Suprapubic skin (tissue), 4 donors: ENCODE results near the gene MIA2. TPM values are rescaled to one million over a fixed set of nuclear protein-coding genes. Genes with fewer than 3 reads are reported as not detected.

Source experiments
- DNase-seq, 2 donors: peaks; one replicate each; pipeline ENCODE4 v3.0.0-alpha.2; 2019; ENCODE audit warnings: low spot score in 2 of 2
- H3K27ac ChIP-seq: fragments of 200-600 bp; sonication (generic); one replicate; pipeline ENCODE4 v1.5.1; 2019
- H3K27me3 ChIP-seq: fragments of 200-600 bp; sonication (generic); one replicate; pipeline ENCODE4 v1.5.1; 2019
- H3K36me3 ChIP-seq: fragments of 200-600 bp; sonication (generic); one replicate; pipeline ENCODE4 v1.5.1; 2019
- H3K4me1 ChIP-seq: fragments of 200-600 bp; sonication (generic); one replicate; pipeline ENCODE4 v1.5.1; 2019
- H3K4me3 ChIP-seq: fragments of 200-600 bp; sonication (generic); one replicate; pipeline ENCODE4 v1.5.1; 2019; ENCODE audit warnings: mild to moderate bottlenecking
- H3K9me3 ChIP-seq: fragments of 200-600 bp; sonication (generic); one replicate; pipeline ENCODE4 v1.5.1; 2019
- EP300 ChIP-seq: sonication (generic); formaldehyde crosslinking; IDR thresholded peaks from one replicate; pipeline ENCODE4 v1.6.1; 2017; ENCODE audit warnings: antibody characterized with exemption
- POLR2A ChIP-seq, 2 donors: fragments of 450-650 bp; IDR thresholded peaks; one replicate each; pipeline ENCODE4 v1.6.1; 2017; ENCODE audit warnings: antibody characterized with exemption in 2 of 2, mild to moderate bottlenecking in 2 of 2, moderate library complexity in 2 of 2
- POLR2AphosphoS5 ChIP-seq, 3 donors: sonication (generic); formaldehyde crosslinking; IDR thresholded peaks; one replicate each; pipeline ENCODE4 v1.6.1; 2017; ENCODE audit warnings: antibody characterized with exemption in 3 of 3
- WGBS: methylation state at CpG from one replicate; pipeline ENCODE4 v1.1.5; 2018; 5-methylcytosine and 5-hydroxymethylcytosine counted together
- total RNA-seq, 4 donors: library from RNA; depleted of rRNA; stranded (reverse); fragments of >200 nt; gene quantifications; one replicate each; pipeline ENCODE4 v1.1.0, GENCODE V29; 2016
- TF ChIP-seq, protein P1 (sequence below), 2 donors: fragments of 200-600 bp in 1 of 2; fragments of 450-650 bp in 1 of 2; sonication (generic) in 1 of 2; IDR thresholded peaks; one replicate each; pipeline ENCODE4 v1.5.1; 2016 to 2019; ENCODE audit warnings: antibody characterized with exemption in 2 of 2, mild to moderate bottlenecking in 1 of 2, moderate library complexity in 1 of 2

Gene MIA2
- total RNA-seq, 4 donors from 2014 or later: 15.3 to 19.4 (median 18.0) TPM

DNA sequence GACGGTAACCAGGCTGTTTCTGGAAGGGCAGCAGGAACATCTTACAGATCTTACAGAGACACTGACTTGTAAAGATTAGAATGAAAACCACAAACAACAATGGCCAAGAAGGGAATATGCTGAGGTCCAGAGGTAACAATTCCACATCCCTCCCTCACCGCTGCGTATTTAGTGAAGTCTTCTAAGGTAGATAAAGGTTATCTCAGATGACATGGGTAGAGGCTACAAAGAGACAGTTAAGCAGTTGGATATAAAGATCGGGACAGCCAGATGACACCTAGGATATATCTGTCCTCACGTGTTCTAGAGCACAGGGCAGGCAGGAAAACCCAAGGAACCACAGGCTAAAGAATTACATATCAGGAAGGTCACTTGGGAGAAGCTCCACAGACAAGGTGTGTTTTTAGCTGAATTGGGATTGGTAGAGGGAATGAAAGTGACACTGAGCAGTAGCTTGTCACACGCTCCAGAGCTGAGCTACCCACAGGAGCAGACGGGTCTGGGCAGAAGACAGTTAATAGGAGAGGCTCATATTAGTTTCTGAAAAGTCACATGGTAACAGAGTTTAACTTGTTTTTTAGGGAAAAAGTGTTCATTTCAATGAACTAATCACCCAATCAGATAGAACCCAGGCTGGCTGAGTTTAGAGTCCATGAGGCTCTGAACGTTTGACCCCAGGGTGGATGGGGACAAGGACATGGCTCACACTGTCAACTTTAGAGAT, 83.3 kb downstream of the MIA2 start:
- Histone ChIP-seq H3K27me3 (no peaks in the 10 kb centered on the region), H3K4me1 (no peaks in the 10 kb centered on the region), H3K36me3 (peaks cover 40% of the 10 kb centered on the region), H3K27ac (no peak overlapping the region), H3K9me3 (no peaks in the 10 kb centered on the region), H3K4me3 (no peak overlapping the region)
- no peak for DNase-seq
- 91% methylated on average over 8 of the region's 8 CpGs for WGBS
- TF ChIP-seq, protein P1, sequence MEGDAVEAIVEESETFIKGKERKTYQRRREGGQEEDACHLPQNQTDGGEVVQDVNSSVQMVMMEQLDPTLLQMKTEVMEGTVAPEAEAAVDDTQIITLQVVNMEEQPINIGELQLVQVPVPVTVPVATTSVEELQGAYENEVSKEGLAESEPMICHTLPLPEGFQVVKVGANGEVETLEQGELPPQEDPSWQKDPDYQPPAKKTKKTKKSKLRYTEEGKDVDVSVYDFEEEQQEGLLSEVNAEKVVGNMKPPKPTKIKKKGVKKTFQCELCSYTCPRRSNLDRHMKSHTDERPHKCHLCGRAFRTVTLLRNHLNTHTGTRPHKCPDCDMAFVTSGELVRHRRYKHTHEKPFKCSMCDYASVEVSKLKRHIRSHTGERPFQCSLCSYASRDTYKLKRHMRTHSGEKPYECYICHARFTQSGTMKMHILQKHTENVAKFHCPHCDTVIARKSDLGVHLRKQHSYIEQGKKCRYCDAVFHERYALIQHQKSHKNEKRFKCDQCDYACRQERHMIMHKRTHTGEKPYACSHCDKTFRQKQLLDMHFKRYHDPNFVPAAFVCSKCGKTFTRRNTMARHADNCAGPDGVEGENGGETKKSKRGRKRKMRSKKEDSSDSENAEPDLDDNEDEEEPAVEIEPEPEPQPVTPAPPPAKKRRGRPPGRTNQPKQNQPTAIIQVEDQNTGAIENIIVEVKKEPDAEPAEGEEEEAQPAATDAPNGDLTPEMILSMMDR (IDR thresholded peaks at IDR 0.05): no peak
- TF ChIP-seq POLR2AphosphoS5 (IDR thresholded peaks at IDR 0.05) (no peak), POLR2A (IDR thresholded peaks at IDR 0.05) (no peak), EP300 (no peak)

DNA sequence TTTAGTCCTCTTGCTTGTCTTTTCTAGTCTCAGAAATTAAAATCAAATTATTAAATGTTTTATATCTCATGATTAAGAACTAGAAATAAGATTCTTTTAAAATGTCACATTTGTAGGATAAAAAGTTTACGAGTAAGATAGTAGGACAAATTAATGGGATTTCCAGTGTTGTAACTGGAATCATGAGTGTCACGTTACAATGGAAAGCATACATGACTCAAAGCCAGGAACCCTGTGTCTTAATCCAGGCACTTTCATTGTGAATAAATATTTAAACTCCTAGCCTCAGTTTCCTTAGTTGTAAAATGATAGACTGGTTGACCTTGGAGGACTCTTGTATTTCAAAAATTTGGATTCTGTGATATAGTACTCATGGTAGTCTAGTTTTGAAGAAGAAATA, 84.9 kb downstream of the MIA2 start:
- no peaks in the 10 kb centered on the region for H3K9me3 ChIP-seq
- no peak for DNase-seq
- no peak overlapping the region for H3K27ac ChIP-seq
- H3K36me3 ChIP-seq: peaks cover 43% of the 10 kb centered on the region
- no peak overlapping the region for H3K4me3 ChIP-seq
- H3K4me1 ChIP-seq: no peaks in the 10 kb centered on the region
- WGBS: 94% methylated on average over 2 of the region's 2 CpGs
- TF ChIP-seq, protein P1 (IDR thresholded peaks at IDR 0.05): no peak
- TF ChIP-seq POLR2A (IDR thresholded peaks at IDR 0.05) (no peak), EP300 (no peak), POLR2AphosphoS5 (IDR thresholded peaks at IDR 0.05) (no peak)
- no peaks in the 10 kb centered on the region for H3K27me3 ChIP-seq

DNA sequence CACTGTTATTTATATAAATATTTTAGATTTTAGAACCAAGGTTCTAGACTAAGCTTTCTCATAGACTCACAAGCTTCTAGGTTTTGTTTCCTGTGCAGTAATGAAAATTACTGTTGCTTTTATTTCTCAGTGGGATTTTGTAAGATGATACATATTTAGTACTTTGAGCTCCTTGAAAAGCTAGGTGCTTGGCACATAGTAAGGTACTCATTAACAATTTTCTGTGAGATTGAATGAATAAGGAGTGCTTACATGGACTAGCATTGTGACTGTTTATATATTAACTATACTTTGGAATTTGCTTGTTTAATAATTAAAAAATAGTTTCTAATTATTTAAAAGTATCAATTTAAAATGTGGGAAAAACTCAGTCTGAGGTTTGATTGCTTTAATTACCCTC, 85.7 kb downstream of the MIA2 start:
- no peaks in the 10 kb centered on the region for H3K4me1 ChIP-seq
- no peak for TF ChIP-seq EP300
- TF ChIP-seq, protein P1 (IDR thresholded peaks at IDR 0.05): no peak
- no peak for TF ChIP-seq POLR2A (IDR thresholded peaks at IDR 0.05)
- no peak for TF ChIP-seq POLR2AphosphoS5 (IDR thresholded peaks at IDR 0.05)
- no peaks in the 10 kb centered on the region for H3K27me3 ChIP-seq
- H3K9me3 ChIP-seq: no peaks in the 10 kb centered on the region
- no peak overlapping the region for H3K27ac ChIP-seq
- no peak for DNase-seq
- H3K4me3 ChIP-seq: no peak overlapping the region
- H3K36me3 ChIP-seq: peaks cover 43% of the 10 kb centered on the region

DNA sequence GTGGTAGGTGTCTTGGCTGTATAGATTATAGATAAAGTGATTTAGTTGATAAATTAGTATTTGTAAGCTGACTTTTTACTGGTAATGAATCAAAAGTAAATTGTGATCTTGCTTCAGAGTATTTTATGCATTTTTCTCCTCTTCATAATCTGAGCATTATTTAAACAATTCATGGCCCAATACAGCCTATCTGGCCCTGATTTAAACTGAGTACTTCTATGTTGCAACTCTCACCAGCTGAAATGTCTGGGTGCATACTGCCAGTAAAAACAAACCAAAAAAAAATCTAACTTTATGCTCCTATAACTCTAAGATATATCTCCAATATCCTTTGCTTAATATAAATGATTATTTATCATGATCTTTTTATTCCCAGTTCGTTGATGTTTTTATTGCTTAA, 86.6 kb downstream of the MIA2 start:
- H3K27me3 ChIP-seq: no peaks in the 10 kb centered on the region
- WGBS: 98% methylated on average over 1 of the region's 1 CpG
- peaks cover 49% of the 10 kb centered on the region for H3K36me3 ChIP-seq
- H3K4me1 ChIP-seq: no peaks in the 10 kb centered on the region
- no peak overlapping the region for H3K4me3 ChIP-seq
- TF ChIP-seq EP300: no peak
- no peak for TF ChIP-seq POLR2AphosphoS5 (IDR thresholded peaks at IDR 0.05)
- TF ChIP-seq, protein P1 (IDR thresholded peaks at IDR 0.05): no peak
- no peak for TF ChIP-seq POLR2A (IDR thresholded peaks at IDR 0.05)
- no peaks in the 10 kb centered on the region for H3K9me3 ChIP-seq
- DNase-seq: no peak
- no peak overlapping the region for H3K27ac ChIP-seq

DNA sequence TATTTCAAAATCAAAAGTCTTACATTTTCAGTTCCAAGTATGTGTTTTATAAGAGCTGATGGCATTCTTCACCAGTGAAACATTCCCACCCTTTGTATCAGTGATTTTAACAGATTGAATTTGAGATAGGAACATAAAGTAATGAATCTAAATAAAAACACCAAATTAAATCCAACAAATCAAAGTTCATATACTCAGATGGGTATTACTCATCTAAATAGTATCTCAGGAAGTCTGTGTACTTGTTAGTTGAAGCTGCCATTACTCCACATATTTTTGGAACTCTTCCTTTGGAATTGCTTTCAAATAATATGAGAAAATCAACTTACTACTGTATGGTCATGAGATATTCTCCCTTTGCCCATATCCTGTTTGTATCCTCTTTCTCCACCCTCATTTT, 89.1 kb downstream of the MIA2 start:
- H3K4me3 ChIP-seq: no peak overlapping the region
- H3K9me3 ChIP-seq: no peaks in the 10 kb centered on the region
- no peaks in the 10 kb centered on the region for H3K4me1 ChIP-seq
- peaks cover 42% of the 10 kb centered on the region for H3K36me3 ChIP-seq
- no peak for DNase-seq
- H3K27me3 ChIP-seq: no peaks in the 10 kb centered on the region
- no peak overlapping the region for H3K27ac ChIP-seq
- no peak for TF ChIP-seq POLR2AphosphoS5 (IDR thresholded peaks at IDR 0.05)
- TF ChIP-seq, protein P1 (IDR thresholded peaks at IDR 0.05): no peak
- no peak for TF ChIP-seq POLR2A (IDR thresholded peaks at IDR 0.05)
- no peak for TF ChIP-seq EP300
